Type B pancreatic cell (in vitro differentiated cells): ENCODE data around the gene TMPRSS15. TPM values are rescaled to one million over a fixed set of nuclear protein-coding genes. Genes with fewer than 3 reads are reported as not detected.

ENCODE experiments used
- DNase-seq: peaks from one replicate; pipeline ENCODE4 v3.0.0; 2021; ENCODE audit warnings: mixed read lengths; ENCODE audit not compliant: unreplicated experiment; ENCODE audit errors: extremely low spot score
- H3K27ac Mint-ChIP-seq: 2 replicates; pipeline ENCODE4 v1.8.0; 2021; ENCODE audit warnings: mild to moderate bottlenecking, mixed read lengths
- H3K27me3 Mint-ChIP-seq: 2 replicates; pipeline ENCODE4 v1.8.0; 2021; ENCODE audit warnings: mixed read lengths
- H3K36me3 Mint-ChIP-seq: 2 replicates; pipeline ENCODE4 v1.8.0; 2021; ENCODE audit warnings: mixed read lengths
- H3K4me1 Mint-ChIP-seq: one replicate; pipeline ENCODE4 v1.8.0; 2021; ENCODE audit warnings: mixed read lengths; ENCODE audit not compliant: unreplicated experiment
- H3K4me3 Mint-ChIP-seq: 2 replicates; pipeline ENCODE4 v1.8.0; 2021; ENCODE audit warnings: mild to moderate bottlenecking, mixed read lengths
- H3K9me3 Mint-ChIP-seq: 2 replicates; pipeline ENCODE4 v1.8.0; 2021; ENCODE audit warnings: mixed read lengths
- CTCF ChIP-seq: fragments of 200-600 bp; sonication (generic); conservative IDR thresholded peaks from 2 replicates; pipeline ENCODE4 v1.5.0; 2021; ENCODE audit warnings: antibody characterized with exemption, mild to moderate bottlenecking
- total RNA-seq: library from RNA; stranded (reverse); gene quantifications from 2 replicates; pipeline ENCODE4 v1.2.1, GENCODE V29; 2021; ENCODE audit warnings: low replicate concordance

Gene TMPRSS15
- total RNA-seq, 1 donor from 2014 or later: 4.1 TPM

GRCh38 chr21:18220498-18220897 is 183.1 kb downstream of the TMPRSS15 start:
- H3K27me3 Mint-ChIP-seq: peaks cover 3% of the 10 kb centered on the region
- no peak for DNase-seq
- peaks cover 6% of the 10 kb centered on the region for H3K9me3 Mint-ChIP-seq
- no peak overlapping the region for H3K27ac Mint-ChIP-seq
- no peaks in the 10 kb centered on the region for H3K4me1 Mint-ChIP-seq
- H3K36me3 Mint-ChIP-seq: no peaks in the 10 kb centered on the region
- no peak overlapping the region for H3K4me3 Mint-ChIP-seq
- no peak for TF ChIP-seq CTCF

Other genes with a start within 250 kb of the TMPRSS15 start
- gene CHODL, start 159.0 kb downstream of the TMPRSS15 start, total RNA-seq: 4.8 and 5.7 TPM in 2 replicates